Liver (tissue), 9 donors: ENCODE measurements around the gene CADM3. TPM values are rescaled to one million over a fixed set of nuclear protein-coding genes. Genes with fewer than 3 reads are reported as not detected.

Experiments
- DNase-seq: peaks from one replicate; pipeline ENCODE4 v3.0.0-alpha.2; 2017; ENCODE audit warnings: low spot score
- H3K27ac ChIP-seq, 2 donors: one replicate each; pipeline ENCODE4 v1.7.0; 2013; ENCODE audit warnings: inconsistent platforms in 2 of 2, low read length in 2 of 2, control low read depth in 1 of 2, low read depth in 1 of 2, mild to moderate bottlenecking in 1 of 2
- H3K27me3 ChIP-seq, 4 donors: one replicate each; pipeline versions ENCODE4 v1.6.1 to v1.7.0; 2013; ENCODE audit warnings: low read length in 3 of 4, inconsistent platforms in 1 of 4, mild to moderate bottlenecking in 1 of 4, moderate library complexity in 1 of 4; ENCODE audit not compliant: control insufficient read depth in 4 of 4, insufficient read depth in 4 of 4
- H3K36me3 ChIP-seq, 4 donors: one replicate each; pipeline versions ENCODE4 v1.6.1 to v1.7.0; 2013; ENCODE audit warnings: low read length in 3 of 4, mild to moderate bottlenecking in 3 of 4, low read depth in 1 of 4, moderate library complexity in 1 of 4; ENCODE audit not compliant: control insufficient read depth in 4 of 4, insufficient read depth in 3 of 4
- H3K4me1 ChIP-seq, 4 donors: one replicate each; pipeline versions ENCODE4 v1.6.1 to v1.7.0; 2013; ENCODE audit warnings: low read length in 3 of 4, mild to moderate bottlenecking in 3 of 4, moderate library complexity in 1 of 4; ENCODE audit not compliant: control insufficient read depth in 4 of 4, insufficient read depth in 4 of 4
- H3K4me3 ChIP-seq, 3 donors: one replicate each; pipeline versions ENCODE4 v1.6.1 to v1.7.0; 2013; ENCODE audit warnings: low read length in 3 of 3, control low read depth in 1 of 3, low read depth in 1 of 3, mild to moderate bottlenecking in 1 of 3
- H3K9ac ChIP-seq, 2 donors: one replicate each; pipeline ENCODE4 v1.7.0; 2013; ENCODE audit warnings: low read length in 2 of 2, mild to moderate bottlenecking in 2 of 2, moderate library complexity in 2 of 2, control low read depth in 1 of 2, low read depth in 1 of 2
- H3K9me3 ChIP-seq, 4 donors: one replicate each; pipeline versions ENCODE4 v1.6.1 to v1.7.0; 2013; ENCODE audit warnings: low read length in 3 of 4; ENCODE audit not compliant: control insufficient read depth in 4 of 4
- CTCF ChIP-seq: fragments of 150-350 bp; IDR thresholded peaks from 2 replicates; pipeline ENCODE4 v1.5.1; 2017; ENCODE audit warnings: improper control_type of control experiment, low read depth, low read length; ENCODE audit not compliant: missing input control
- EGR1 ChIP-seq, 2 donors: IDR thresholded peaks; 2 replicates each; pipeline ENCODE4 v1.6.1; 2016 to 2018; ENCODE audit warnings: antibody characterized with exemption in 2 of 2, low read depth in 2 of 2
- FOXA2 ChIP-seq: IDR thresholded peaks from 2 replicates; pipeline ENCODE4 v1.6.1; 2016; ENCODE audit warnings: antibody characterized with exemption
- GABPA ChIP-seq, 2 donors: IDR thresholded peaks in 1 of 2; conservative IDR thresholded peaks in 1 of 2; 2 replicates each; pipeline ENCODE4 v1.6.1; 2016; ENCODE audit warnings: antibody characterized with exemption in 2 of 2, mild to moderate bottlenecking in 1 of 2, moderate library complexity in 1 of 2
- HNF4A ChIP-seq, 2 donors: conservative IDR thresholded peaks; 2 replicates each; pipeline ENCODE4 v1.6.1; 2016; ENCODE audit warnings: antibody characterized with exemption in 2 of 2, mild to moderate bottlenecking in 2 of 2
- HNF4G ChIP-seq: IDR thresholded peaks from 2 replicates; pipeline ENCODE4 v1.6.1; 2016; ENCODE audit warnings: antibody characterized with exemption
- JUND ChIP-seq, 2 donors: IDR thresholded peaks; 2 replicates each; pipeline ENCODE4 v1.6.1; 2016; ENCODE audit warnings: antibody characterized with exemption in 2 of 2
- MAX ChIP-seq: IDR thresholded peaks from 2 replicates; pipeline ENCODE4 v1.6.1; 2016; ENCODE audit warnings: antibody characterized with exemption
- NR2F2 ChIP-seq: IDR thresholded peaks from 2 replicates; pipeline ENCODE4 v1.6.1; 2016; ENCODE audit warnings: antibody characterized with exemption
- RAD21 ChIP-seq, 2 donors: IDR thresholded peaks; 2 replicates each; pipeline ENCODE4 v1.6.1; 2016; ENCODE audit warnings: antibody characterized with exemption in 2 of 2, mild to moderate bottlenecking in 2 of 2
- RXRA ChIP-seq, 2 donors: IDR thresholded peaks; 2 replicates each; pipeline ENCODE4 v1.6.1; 2017 to 2018; ENCODE audit warnings: antibody characterized with exemption in 2 of 2, mild to moderate bottlenecking in 1 of 2
- SP1 ChIP-seq: IDR thresholded peaks from 2 replicates; pipeline ENCODE4 v1.6.1; 2018; ENCODE audit warnings: antibody characterized with exemption, mild to moderate bottlenecking
- TAF1 ChIP-seq: conservative IDR thresholded peaks from 2 replicates; pipeline ENCODE4 v1.6.1; 2016; ENCODE audit warnings: antibody characterized with exemption, mild to moderate bottlenecking
- YY1 ChIP-seq: IDR thresholded peaks from 2 replicates; pipeline ENCODE4 v1.6.1; 2016; ENCODE audit warnings: antibody characterized with exemption, mild to moderate bottlenecking
- WGBS: extraction: QIAGEN DNeasy Blood & Tissue Kit; methylation state at CpG from one replicate; pipeline ENCODE4 v1.1.7; 2013; 5-methylcytosine and 5-hydroxymethylcytosine counted together
- polyA plus RNA-seq, 2 donors: library from polyadenylated mRNA; stranded (reverse) in 1 of 2; unstranded in 1 of 2; fragments of 200-250 nt in 1 of 2; fragments of >200 nt in 1 of 2; fragmentation: Nextera tagmentation in 1 of 2; extraction: Ambion mirVana in 1 of 2; gene quantifications; one replicate each; pipeline versions ENCODE4 v1.2.1 to v1.2.3, GENCODE V29; 2013 to 2015
- total RNA-seq, 2 donors: library from RNA; depleted of rRNA; stranded (reverse); fragments of >200 nt; gene quantifications; one replicate each; pipeline ENCODE4 v1.2.3, GENCODE V29; 2014
- TF ChIP-seq, protein P1 (sequence below): IDR thresholded peaks from 2 replicates; pipeline ENCODE4 v1.6.1; 2016; ENCODE audit warnings: antibody characterized with exemption
- TF ChIP-seq, protein P2 (sequence below): IDR thresholded peaks from 2 replicates; pipeline ENCODE4 v1.6.1; 2016; ENCODE audit warnings: antibody characterized with exemption, mild to moderate bottlenecking
- donor health status: healthy.
- donor health status: healthy.
- donor health status: healthy.
- donor health status: healthy.
- donor health status: healthy.

Gene CADM3
- total and polyA plus RNA-seq, 4 donors = 0.14 to 0.25 (median 0.16) TPM

- TF ChIP-seq NR2F2 (no peak), HNF4G (no peak), SP1 (no peak), JUND (IDR thresholded peaks at IDR 0.05) (no peak), RAD21 (IDR thresholded peaks at IDR 0.05) (peak in 1 of 2 donors; percentile 24), YY1 (no peak), MAX (no peak), FOXA2 (no peak), CTCF (no peak), TAF1 (no peak), EGR1 (IDR thresholded peaks at IDR 0.05; ENCODE audit: low read depth in 2 of 2) (no peak), HNF4A (conservative IDR thresholded peaks at IDR 0.05) (peak in 1 of 2 donors; percentile 48), RXRA (IDR thresholded peaks at IDR 0.05) (peak; percentile 15 to 66), GABPA (IDR thresholded peaks at IDR 0.05 in 1 of 2, conservative IDR thresholded peaks at IDR 0.05 in 1 of 2) (no peak)
- TF ChIP-seq, protein P1, sequence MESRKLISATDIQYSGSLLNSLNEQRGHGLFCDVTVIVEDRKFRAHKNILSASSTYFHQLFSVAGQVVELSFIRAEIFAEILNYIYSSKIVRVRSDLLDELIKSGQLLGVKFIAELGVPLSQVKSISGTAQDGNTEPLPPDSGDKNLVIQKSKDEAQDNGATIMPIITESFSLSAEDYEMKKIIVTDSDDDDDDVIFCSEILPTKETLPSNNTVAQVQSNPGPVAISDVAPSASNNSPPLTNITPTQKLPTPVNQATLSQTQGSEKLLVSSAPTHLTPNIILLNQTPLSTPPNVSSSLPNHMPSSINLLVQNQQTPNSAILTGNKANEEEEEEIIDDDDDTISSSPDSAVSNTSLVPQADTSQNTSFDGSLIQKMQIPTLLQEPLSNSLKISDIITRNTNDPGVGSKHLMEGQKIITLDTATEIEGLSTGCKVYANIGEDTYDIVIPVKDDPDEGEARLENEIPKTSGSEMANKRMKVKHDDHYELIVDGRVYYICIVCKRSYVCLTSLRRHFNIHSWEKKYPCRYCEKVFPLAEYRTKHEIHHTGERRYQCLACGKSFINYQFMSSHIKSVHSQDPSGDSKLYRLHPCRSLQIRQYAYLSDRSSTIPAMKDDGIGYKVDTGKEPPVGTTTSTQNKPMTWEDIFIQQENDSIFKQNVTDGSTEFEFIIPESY = no peak
- TF ChIP-seq, protein P2, sequence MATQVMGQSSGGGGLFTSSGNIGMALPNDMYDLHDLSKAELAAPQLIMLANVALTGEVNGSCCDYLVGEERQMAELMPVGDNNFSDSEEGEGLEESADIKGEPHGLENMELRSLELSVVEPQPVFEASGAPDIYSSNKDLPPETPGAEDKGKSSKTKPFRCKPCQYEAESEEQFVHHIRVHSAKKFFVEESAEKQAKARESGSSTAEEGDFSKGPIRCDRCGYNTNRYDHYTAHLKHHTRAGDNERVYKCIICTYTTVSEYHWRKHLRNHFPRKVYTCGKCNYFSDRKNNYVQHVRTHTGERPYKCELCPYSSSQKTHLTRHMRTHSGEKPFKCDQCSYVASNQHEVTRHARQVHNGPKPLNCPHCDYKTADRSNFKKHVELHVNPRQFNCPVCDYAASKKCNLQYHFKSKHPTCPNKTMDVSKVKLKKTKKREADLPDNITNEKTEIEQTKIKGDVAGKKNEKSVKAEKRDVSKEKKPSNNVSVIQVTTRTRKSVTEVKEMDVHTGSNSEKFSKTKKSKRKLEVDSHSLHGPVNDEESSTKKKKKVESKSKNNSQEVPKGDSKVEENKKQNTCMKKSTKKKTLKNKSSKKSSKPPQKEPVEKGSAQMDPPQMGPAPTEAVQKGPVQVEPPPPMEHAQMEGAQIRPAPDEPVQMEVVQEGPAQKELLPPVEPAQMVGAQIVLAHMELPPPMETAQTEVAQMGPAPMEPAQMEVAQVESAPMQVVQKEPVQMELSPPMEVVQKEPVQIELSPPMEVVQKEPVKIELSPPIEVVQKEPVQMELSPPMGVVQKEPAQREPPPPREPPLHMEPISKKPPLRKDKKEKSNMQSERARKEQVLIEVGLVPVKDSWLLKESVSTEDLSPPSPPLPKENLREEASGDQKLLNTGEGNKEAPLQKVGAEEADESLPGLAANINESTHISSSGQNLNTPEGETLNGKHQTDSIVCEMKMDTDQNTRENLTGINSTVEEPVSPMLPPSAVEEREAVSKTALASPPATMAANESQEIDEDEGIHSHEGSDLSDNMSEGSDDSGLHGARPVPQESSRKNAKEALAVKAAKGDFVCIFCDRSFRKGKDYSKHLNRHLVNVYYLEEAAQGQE = peak; percentile 36
- no peak overlapping the region for H3K27ac ChIP-seq
- no peak overlapping the region for H3K4me3 ChIP-seq
- H3K9me3 ChIP-seq = no peaks in the 10 kb centered on the region
- no peak for DNase-seq
- 64% methylated on average over 8 of the region's 8 CpGs for WGBS
- H3K4me1 ChIP-seq = peaks cover 0 to 5% (median 0%) of the 10 kb centered on the region in 4 donors
- no peaks in the 10 kb centered on the region for H3K27me3 ChIP-seq
- no peak overlapping the region for H3K9ac ChIP-seq
- H3K36me3 ChIP-seq = no peaks in the 10 kb centered on the region
Observed at GRCh38 chr1:159229260-159229885, 58.0 kb downstream of the CADM3 start.

- H3K9me3 ChIP-seq = no peaks in the 10 kb centered on the region
- H3K4me3 ChIP-seq = no peak overlapping the region
- H3K36me3 ChIP-seq = no peaks in the 10 kb centered on the region
- DNase-seq = no peak
- WGBS = 23% methylated on average over 1 of the region's 1 CpG
- H3K27me3 ChIP-seq = no peaks in the 10 kb centered on the region
- H3K27ac ChIP-seq = no peak overlapping the region
- H3K9ac ChIP-seq = no peak overlapping the region
- peaks cover 0 to 5% (median 0%) of the 10 kb centered on the region in 4 donors for H3K4me1 ChIP-seq
- TF ChIP-seq FOXA2 (no peak), NR2F2 (no peak), JUND (IDR thresholded peaks at IDR 0.05) (no peak), RXRA (IDR thresholded peaks at IDR 0.05) (no peak), GABPA (IDR thresholded peaks at IDR 0.05 in 1 of 2, conservative IDR thresholded peaks at IDR 0.05 in 1 of 2) (no peak), CTCF (no peak)
- TF ChIP-seq, protein P2 = no peak
Observed at GRCh38 chr1:159229896-159230295, 58.5 kb downstream of the CADM3 start.
